ENCODE data around the gene DYNC1H1.

DNA sequence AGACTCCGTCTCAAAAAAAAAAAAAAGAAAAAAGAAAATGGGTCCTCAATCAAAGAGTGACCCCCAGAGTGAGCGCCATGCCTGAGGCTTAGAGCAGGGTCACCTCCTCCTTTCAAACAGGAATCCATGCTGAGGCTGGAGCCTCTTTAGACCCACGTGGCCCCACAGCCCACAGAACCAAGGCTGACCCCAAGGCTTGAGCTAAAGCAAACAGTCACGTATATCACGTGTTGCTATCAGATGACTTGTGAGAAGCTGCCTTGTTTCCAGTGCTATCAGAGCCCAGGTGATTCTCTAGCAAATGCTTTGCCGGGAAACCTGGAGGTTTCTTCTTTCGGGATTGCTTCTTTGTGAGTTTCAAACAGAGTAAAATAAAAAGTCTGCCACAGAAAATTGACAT lies 31.7 kb upstream of the DYNC1H1 start:
- TF ChIP-seq, protein P1, sequence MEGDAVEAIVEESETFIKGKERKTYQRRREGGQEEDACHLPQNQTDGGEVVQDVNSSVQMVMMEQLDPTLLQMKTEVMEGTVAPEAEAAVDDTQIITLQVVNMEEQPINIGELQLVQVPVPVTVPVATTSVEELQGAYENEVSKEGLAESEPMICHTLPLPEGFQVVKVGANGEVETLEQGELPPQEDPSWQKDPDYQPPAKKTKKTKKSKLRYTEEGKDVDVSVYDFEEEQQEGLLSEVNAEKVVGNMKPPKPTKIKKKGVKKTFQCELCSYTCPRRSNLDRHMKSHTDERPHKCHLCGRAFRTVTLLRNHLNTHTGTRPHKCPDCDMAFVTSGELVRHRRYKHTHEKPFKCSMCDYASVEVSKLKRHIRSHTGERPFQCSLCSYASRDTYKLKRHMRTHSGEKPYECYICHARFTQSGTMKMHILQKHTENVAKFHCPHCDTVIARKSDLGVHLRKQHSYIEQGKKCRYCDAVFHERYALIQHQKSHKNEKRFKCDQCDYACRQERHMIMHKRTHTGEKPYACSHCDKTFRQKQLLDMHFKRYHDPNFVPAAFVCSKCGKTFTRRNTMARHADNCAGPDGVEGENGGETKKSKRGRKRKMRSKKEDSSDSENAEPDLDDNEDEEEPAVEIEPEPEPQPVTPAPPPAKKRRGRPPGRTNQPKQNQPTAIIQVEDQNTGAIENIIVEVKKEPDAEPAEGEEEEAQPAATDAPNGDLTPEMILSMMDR (IDR thresholded peaks at IDR 0.05) = no peak
- TF ChIP-seq POLR2A (IDR thresholded peaks at IDR 0.05) = no peak
